ENCODE measurements around the gene PI4KB.

GRCh38 chr1:151287341-151287699 is 39.9 kb downstream of the PI4KB start:
- TF ChIP-seq CTCF (IDR thresholded peaks at IDR 0.05) (no peak), POLR2A (IDR thresholded peaks at IDR 0.05) (no peak)
